AG08395 (cell line): ENCODE measurements around the gene WAC.
"Not testable (repeated sequence)": the region's sequence is repeated elsewhere in the genome, so short reads cannot be mapped to it uniquely, and the experiment has no call there.

ENCODE experiments used
- DNase-seq: peaks from one replicate; pipeline ENCODE4 v3.0.0; 2012; ENCODE audit warnings: mixed read lengths, low spot score

WAC gene

DNA sequence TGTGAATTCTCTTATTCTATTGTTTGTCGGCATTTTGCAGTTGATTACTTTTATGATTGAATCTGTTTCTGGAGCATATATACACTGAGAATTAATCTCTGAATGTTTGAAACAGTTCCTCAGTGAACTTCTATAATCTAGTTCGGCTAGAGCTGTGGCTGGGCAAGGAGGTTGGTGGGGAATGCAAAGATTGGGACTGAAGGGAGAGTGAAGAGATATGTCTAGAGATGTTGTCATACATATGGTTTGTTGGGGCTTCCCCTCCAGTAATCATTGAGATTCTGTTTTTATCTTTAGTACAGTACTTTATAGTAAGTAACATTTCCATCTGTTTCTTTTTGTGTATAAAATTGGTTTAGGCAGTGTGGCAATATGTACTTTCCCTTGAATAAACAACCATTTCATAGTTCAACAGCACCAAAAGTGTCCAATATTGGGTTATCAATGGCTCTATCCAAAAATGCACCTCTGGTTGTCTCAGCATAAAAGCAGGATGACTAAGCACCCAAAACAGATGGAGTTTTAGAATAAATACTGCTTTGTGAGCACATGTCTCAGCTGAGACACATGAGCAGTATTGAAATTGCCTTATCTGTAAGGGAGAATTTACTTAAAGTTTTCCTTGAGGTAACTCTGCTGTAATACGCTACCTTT lies 36.7 kb downstream of the WAC start:
- DNase-seq = peak; percentile 40

DNA sequence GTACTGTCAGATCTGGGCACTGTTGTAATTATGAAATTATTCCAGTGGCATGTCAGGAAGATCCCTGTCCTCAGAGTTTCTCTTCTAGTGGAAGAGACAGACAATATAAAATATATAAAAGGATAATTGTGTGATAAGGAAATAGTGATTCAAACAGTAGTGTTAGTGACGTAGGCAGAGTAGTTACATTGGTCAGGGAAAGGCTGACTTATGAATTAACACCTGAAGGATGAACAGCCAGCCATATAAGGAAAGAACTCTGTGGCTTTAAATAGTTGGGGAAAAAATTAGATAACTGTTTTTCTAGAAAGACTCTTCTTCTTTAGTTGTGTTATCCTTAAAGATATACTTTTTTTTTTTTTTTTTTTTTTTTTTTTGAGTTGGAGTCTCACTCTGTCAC lies 37.7 kb downstream of the WAC start:
- no peak for DNase-seq

DNA sequence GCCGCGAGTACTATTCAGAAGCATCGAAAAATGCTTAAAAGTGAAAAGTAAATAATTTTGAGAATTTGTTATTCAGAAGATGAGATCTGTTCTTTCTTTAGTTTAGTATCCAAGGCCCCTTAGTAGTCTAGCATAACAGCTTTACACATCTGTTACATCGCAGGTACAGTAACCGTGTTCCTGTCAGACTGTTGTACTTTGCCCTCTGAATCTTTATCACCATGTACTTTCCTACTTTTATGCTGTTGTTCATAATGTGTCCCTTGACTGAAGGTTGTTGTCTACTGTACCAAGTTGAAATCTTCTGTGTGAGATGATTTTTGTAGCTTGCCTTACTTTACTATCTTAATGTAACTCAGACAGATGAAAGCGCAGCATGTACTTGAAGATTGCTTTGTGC lies 38.3 kb downstream of the WAC start:
- no peak for DNase-seq

DNA sequence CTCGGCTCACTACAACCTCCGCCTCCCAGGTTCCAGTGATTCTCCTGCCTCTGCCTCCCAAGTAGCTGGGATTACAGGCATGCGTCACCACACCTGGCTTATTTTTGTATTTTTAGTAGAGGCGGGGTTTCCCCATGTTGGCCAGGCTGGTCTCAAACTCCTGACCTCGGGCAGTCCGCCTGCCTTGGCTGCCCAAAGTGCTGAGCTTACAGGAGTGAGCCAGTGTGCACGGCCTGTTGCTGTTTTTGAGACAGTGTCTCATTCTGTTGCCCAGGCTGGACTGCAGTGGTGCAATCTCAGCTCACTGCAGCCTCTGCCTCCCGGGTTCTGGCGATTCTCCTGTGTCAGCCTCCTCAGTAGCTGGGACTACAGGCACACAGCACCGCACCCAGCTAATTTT lies 41.3 kb downstream of the WAC start:
- DNase-seq = not testable (repeated sequence)

DNA sequence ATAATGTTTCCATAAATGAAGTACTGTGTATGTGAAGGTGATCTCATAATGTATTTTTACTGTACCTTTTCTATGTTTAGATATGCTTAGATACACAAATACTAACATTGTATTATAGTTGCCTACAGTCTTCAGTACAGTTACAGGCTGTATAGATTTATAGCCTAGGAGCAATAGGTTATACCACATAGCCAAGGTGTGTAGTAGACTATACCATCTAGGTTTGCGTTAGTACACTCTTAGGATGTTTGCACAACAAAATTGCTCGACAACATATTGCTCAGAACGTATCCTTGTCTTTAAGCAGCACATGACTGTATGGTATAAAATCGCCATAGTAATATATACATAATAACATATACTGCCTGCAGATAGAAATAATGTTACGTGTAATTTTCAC lies 42.9 kb downstream of the WAC start:
- no peak for DNase-seq

DNA sequence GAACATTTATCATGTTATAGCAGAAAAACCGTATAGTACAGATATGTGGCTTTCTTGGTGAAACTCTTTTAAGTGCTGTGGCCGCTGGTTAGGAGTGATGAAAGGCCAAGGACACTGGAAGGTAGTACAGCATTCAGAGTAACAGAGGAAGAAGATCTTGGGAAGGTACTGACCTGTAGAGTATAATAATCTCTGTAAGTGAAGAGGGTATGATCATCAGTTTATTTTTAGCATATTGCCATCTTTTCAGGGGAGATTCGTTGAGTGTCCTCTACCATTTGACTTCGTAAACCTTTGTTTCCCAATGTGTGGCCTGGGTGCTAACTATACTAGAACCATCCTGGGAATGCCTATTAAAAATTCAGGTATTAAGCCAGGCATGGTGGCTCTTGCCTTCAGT lies 44.6 kb downstream of the WAC start:
- no peak for DNase-seq

DNA sequence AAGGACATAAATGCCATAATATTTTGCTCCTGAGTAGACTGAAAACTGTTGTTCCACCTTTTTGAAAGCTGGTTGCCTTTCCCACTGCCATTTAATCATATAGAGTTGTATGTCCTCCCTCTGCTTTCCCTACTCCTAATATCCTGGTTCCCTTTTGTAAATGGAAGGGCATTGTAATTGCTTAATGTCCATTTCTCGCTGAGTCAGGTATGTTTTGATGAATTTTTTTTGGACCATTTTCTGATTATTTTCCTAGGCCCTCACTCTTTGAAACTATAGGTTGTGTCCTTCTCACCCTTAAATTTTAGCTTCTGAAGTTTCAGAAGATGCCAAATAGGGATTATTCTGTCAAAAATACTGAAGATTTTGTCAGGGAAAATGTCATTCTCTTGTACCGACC lies 45.5 kb downstream of the WAC start:
- no peak for DNase-seq

DNA sequence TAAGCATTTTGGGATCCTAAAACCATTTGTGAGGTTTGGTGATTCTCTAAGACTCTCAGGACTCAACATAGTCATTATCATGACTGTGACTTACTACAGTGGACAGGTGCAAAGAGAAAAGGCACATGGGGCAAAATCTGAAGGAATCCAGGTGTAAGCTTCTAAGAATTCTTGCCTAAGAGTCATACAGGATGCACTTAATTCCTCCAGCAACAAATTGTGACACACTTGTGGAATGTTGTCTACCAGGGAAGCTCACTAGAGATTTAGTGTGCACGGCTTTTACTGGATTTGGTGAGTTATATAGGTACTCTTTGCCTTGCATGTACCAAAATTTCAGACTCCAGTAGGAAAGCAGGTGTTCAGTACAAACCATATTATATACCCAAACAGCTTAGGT lies 47.9 kb downstream of the WAC start:
- DNase-seq = no peak

DNA sequence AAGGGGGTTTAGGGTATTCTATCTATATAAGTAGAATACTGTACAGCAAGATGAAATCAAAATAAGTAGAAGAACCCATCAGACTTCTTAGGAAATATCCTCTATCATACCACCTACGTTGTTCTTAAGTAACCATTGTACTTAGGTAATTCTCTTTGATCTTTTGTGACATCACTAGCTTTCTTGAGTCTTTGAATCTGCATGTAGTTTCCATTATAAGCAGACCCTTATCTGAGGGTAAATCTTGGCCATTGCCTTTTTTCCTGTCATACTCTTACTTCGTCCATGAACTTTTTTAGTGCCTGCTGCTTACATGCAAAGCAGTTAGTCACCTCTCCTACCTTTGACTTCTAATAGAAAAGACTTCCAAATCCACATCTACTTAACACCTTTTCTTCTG lies 49.0 kb downstream of the WAC start:
- no peak for DNase-seq

DNA sequence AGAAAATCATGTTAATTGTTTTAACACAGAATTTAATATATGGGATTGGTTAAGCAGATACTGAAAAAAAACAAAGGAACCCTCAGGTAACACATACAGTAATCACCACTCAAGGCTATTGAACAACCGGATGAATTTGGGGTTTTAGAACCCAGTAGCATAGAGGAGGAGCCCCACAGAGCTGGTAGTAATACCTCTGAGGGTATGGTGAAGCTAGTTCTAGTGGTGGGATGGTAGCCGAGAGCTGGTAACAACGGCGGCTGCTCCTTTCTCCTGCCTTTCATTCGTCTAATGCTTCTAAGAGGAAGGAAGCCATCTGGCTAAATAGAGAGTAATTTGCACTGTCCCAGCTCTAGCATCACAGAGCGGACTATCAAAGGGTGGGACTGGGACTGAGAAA lies 52.2 kb downstream of the WAC start:
- DNase-seq = no peak

DNA sequence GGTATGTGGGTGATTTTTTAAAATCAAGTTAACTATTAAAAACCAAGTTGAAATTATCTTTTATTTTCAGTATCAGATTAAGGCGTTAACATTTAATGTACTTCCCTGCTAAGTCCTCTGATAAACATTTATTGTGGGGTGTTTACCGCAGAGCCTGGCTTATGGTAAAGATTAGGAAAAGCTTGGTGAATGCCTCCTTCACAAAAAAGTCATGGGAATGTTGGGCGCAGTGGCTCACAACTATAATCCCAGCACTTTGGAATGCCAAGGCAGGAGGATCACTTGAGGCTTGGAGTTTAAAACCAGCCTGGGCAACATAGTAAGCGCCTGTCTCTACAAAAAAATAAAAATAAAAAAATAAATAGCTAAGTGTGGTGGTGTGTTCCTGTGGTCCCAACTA lies 53.3 kb downstream of the WAC start:
- DNase-seq = no peak

DNA sequence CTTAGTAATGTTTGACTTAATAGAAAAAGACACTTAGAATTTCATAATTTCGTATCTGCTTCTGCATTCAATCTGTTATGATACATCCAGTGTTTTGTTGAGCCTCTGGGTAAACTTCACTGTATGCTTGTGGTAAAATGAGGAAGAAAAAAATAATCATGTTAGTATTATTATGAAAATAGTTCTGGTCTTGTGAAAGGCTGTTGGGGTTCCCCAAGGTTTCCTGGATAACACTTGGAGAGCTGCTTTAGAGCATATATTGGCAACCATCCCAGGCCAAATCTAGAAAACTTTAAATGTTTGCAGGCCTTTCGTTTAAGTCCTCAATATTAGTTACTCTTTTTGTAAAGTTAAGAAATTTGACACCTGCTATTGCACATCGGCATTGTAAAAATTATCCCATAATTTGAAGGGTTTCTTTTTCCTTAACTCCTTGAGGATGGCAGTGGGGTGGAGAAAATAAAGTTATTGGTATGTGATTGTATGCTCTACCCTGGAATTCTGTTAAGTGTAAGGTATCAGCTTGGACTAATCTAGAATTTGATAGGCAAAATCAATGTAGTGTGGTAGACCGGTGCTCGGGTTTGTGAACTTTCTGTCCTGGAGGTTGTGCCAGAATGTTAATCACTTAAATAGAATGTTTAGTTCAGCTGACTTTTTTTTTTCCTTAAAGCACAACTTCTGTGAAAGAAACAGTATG lies 54.5 kb downstream of the WAC start:
- DNase-seq = peak; percentile 6

DNA sequence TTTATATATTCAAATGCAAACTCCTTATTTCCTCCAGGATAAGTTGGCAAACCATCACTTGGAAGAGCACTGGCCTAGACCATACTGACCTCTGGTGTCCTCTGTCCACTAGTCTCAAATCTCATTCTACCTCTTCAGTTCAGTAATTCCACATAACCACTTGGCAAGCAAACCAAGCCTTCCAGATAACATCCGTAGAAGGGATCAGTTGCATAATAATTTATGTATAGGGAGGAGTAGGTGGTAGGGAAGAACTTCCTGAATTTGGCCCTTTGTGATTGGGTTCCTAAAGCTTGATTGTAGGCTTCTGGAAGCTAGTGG lies 55.0 kb downstream of the WAC start:
- peak; percentile 49 for DNase-seq

DNA sequence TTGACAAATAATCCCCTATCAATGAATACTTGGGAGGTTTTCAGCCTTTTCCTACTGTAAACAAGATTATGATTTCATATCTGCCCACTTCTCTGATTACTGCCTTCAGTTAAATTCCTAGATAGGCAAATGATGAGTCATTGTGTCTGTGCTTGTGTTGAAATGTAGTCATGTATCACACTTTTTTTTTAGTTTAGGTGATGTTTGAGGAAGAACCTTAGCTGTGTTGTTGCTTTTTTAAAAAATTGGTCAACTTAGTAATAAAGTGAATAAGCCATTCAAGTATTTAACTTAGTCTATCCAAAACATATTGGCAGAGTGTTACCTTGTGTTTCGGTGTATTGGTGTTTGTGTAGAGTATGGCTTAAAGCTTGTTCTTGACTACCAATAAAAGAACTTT lies 60.0 kb downstream of the WAC start:
- DNase-seq = peak; percentile 56

DNA sequence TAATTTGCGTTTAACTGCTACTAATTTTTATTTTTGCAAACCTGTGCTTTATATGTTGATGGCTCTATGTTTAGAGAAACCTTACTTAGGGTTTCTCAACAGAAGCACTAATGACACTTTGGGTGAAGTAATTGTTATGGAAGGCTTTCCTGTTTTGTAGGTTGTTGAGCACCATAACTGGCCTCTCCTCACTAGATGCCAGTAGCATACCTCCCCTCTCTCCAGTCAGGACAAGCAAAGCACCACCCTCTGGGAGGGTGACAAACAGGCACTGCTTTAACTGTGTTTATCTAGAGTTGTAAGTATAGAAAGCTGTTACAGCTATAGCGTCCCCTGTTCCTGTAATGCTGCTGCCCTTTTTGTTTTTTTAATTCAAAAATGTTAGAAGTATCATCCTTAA lies 60.9 kb downstream of the WAC start:
- no peak for DNase-seq

DNA sequence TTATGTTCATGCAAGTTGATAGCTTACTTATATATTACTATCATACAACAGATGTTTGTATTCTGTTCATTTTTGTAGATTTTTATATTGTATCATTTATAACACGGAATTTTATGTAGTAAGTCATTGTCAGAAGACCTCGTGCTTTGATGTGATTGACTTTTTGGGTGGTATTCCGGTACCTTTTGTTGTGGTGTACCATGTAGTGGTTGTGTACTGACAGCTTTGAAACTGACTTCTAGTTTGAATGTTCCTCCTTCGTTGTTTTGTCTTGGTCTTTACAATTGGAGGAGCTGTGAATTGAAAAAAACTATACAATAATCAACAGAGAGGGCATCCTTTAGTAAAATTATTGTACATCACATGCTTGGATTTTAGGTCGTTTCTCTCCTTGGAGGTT lies 61.5 kb downstream of the WAC start:
- no peak for DNase-seq

DNA sequence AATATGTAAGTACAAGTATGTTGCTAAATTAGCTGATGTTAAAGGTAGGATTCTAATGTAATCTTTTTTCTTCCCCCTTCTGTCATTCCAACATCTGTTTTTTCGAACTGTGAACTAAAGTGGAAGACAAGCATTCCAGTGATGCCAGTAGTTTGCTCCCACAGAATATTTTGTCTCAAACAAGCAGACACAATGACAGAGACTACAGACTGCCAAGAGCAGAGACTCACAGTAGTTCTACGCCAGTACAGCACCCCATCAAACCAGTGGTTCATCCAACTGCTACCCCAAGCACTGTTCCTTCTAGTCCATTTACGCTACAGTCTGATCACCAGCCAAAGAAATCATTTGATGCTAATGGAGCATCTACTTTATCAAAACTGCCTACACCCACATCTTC lies 62.7 kb downstream of the WAC start:
- peak; percentile 49 for DNase-seq

DNA sequence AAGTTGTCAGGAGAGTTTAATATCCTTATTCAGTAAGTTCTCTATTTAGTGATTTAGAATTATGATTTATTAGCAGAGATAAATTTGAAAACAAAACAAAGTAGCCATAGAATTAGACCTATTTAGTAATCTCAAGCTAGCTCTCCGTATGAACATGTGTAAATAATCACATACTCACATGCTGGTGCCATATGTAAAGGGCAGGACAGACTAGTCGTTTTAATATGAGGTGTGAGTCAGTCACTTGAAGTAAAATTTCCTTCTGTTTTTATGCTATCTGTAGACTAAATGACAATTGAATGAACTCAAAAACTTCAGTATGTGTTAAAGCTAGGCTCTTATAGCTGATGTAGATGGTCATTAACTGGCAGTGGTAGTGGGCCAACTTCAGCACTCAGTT lies 67.1 kb downstream of the WAC start:
- DNase-seq = no peak

DNA sequence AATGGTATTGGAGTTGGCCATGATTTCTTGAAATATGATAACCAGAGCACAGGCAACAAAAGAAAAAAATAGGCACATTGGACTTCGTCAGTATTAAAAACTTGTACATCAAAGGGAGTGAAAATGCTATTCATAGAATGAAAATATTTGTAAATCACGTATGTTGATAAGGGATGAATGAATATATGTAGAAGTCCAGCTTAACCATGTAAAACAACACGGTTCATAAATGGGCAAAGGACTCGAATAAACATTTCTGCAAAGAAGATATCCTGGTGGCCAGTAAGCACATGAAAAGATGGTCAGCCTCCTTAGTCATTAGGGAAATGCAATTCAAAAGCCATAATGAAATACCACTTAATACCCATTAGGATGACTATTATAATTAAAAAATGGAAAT lies 68.1 kb downstream of the WAC start:
- no peak for DNase-seq

DNA sequence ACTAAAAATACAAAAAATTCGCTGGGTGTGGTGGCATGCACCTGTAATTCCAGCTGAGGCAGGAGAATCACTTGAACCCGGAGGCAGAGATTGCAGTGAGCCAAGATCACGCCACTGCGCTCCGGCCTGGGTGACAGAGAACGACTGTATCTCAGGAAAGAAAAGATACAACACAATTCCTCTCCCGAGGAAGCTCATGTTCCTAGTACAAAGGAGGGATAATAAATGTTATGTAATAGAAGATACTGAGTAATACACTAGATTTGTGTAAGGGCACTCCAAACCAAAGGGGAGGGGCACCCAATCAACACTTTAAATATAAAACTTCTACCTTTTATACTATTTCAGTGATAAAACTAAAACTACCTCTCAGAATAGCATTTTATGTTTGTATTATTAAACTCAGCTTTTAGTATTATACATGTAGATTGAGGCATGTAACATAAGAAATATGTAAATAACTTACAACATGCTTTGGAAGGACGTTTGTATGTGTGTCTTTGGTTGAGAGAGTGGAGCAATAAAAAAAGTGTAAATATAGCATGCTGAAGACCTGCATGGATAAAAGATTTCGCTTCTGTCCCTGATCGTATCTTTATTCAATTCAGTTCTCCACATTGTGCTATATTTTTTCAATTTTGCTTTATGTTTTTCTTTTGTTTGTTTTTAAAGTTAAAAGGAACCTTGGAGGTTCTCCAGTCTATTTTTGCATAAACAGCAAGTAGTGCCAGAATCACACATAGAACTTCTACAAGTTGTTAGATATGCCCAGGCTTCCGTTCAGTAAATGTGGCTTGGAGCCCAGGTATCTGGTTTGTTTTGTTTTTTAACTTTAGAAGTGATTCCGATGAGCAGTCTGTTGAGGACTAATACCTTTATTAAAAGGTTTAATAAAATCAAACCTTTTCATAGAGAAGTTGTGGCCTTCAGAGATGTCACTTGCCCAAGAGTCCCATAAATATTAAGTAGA lies 71.9 kb downstream of the WAC start:
- DNase-seq = no peak

DNA sequence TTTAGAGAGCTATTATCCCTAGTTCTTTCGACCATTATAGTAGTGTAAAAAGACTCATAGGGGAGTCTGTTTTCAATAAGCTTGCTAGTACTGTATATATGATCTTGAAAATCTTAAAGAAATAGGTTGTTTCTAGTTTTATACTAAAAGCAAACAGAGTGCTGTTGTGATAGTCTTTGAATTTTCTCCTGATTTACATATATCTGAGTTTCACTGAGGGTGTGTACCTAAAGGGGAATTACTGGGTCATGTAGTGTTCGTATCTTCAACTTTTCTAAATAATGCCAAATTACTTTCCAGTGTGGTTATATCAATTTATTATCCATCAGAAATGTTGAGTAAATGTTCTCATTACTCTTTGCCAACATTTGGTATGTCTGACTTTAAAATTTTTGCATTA lies 73.7 kb downstream of the WAC start:
- no peak for DNase-seq

DNA sequence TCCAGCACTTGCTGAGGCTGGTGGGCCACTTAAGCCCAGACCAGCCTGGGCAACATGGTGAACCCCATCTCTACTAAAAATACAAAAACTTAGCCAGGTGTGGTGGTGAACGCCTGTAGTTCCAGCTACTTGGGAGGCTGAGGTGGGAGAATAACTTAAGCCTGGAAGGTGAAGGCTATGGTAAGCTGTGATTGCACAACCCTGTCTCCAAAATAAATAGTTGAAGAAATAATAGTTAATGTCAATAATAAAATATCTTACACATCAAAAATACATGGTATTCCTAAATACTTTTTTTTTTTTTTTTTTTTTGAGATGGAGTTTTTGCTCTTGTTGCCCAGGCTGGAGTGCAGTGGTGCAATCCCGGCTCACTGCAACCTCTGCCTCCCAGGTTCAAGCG lies 76.7 kb downstream of the WAC start:
- DNase-seq = not testable (repeated sequence)

DNA sequence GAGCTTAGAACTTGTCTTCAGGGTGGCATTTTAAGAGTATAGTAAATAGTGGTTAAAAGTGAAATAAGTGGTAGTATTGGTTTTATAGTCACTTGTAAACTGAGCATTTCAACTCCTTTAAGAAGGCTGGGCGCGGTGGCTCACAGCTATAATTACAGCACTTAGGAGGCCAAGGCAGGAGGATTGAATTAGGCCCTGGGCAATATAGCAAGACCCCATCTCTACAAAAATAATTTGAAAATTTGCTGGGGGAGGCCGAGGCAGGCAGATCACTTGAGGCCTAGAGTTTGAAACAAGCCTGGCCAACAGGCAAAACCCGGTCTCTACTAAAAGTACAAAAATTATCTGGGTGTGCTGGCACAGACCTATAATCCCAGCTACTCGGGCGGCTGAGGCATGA lies 80.0 kb downstream of the WAC start:
- DNase-seq = no peak
